ENCODE measurements around the gene SETD6.

The SETD6 gene, protein sequence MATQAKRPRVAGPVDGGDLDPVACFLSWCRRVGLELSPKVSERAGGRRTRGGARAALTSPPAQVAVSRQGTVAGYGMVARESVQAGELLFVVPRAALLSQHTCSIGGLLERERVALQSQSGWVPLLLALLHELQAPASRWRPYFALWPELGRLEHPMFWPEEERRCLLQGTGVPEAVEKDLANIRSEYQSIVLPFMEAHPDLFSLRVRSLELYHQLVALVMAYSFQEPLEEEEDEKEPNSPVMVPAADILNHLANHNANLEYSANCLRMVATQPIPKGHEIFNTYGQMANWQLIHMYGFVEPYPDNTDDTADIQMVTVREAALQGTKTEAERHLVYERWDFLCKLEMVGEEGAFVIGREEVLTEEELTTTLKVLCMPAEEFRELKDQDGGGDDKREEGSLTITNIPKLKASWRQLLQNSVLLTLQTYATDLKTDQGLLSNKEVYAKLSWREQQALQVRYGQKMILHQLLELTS

GRCh38 chr16:58515125-58515870 is at the start of gene SETD6:
Gene SETD6 (plus strand): TSS chr16:58515517. CDS start chr16:58515538, 21 bp downstream.
- peaks cover 49% of the 10 kb centered on the region for H3K36me3 ChIP-seq (ENCODE audit: insufficient read depth, low read length)
- no peaks in the 10 kb centered on the region for H3K4me1 ChIP-seq (ENCODE audit: insufficient read depth, low read length, poor library complexity, severe bottlenecking)
- no peaks in the 10 kb centered on the region for H3K27me3 ChIP-seq (ENCODE audit: insufficient read depth, low read length, poor library complexity, severe bottlenecking)
- no peaks in the 10 kb centered on the region for H3K9me3 ChIP-seq (ENCODE audit: insufficient read depth, low read depth, low read length)
- no peak within 1 kb of the TSS for H3K4me2 ChIP-seq (ENCODE audit: low read depth, low read length, poor library complexity, severe bottlenecking)
- H2AFZ ChIP-seq (ENCODE audit: low read length) = no peak within 1 kb of the TSS
- H3K9ac ChIP-seq (ENCODE audit: low read depth, low read length, poor library complexity, severe bottlenecking) = no peak within 1 kb of the TSS
- H3K9me2 ChIP-seq (replicated peaks; ENCODE audit: low read depth, low read length) = no peaks in the 10 kb centered on the region
- no peaks in the 10 kb centered on the region for H3K79me2 ChIP-seq (ENCODE audit: insufficient read depth, low read length)
- no peaks in the 10 kb centered on the region for H3F3A ChIP-seq (ENCODE audit: low read depth)
- H3K4me3 ChIP-seq (ENCODE audit: low read length, poor library complexity, severe bottlenecking) = no peak within 1 kb of the TSS
- no peaks in the 10 kb centered on the region for H4K20me1 ChIP-seq (ENCODE audit: insufficient read depth, low read length, poor library complexity, severe bottlenecking)
- TF ChIP-seq CTCF (conservative IDR thresholded peaks at IDR 0.05; ENCODE audit: low read length) (no peak), EZH2phosphoT487 (IDR thresholded peaks at IDR 0.05; ENCODE audit: borderline replicate concordance) (no peak)

DNA sequence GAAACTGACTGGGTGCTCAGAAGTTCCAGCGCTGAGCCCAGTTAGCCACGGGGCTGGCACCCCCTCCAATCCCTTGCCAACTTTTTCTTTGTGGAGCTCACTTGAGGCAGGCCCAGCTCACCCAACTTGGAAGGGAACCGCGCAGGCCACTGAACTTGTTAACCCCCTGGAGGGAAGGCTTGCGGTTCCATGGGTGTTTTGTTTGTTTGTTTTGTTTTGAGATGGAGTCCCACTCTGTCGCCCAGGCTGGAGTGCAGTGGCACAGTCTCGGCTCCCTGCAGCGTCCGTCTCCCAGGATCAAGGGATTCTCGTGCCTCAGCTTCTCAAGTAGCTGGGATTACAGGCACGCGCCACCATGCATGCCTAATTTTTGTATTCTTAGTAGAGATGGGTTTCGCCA is 49.5 kb upstream of the SETD6 start:
- H3K9ac ChIP-seq (ENCODE audit: low read depth, low read length, poor library complexity, severe bottlenecking) = no peak overlapping the region
- H3K4me1 ChIP-seq (ENCODE audit: insufficient read depth, low read length, poor library complexity, severe bottlenecking) = peaks cover under 1% of the 10 kb centered on the region
- H3K36me3 ChIP-seq (ENCODE audit: insufficient read depth, low read length) = no peaks in the 10 kb centered on the region
- H3K9me3 ChIP-seq (ENCODE audit: insufficient read depth, low read depth, low read length) = no peaks in the 10 kb centered on the region
- TF ChIP-seq CTCF (conservative IDR thresholded peaks at IDR 0.05; ENCODE audit: low read length) (no peak), EZH2phosphoT487 (IDR thresholded peaks at IDR 0.05; ENCODE audit: borderline replicate concordance) (no peak)
- no peak overlapping the region for H3K4me2 ChIP-seq (ENCODE audit: low read depth, low read length, poor library complexity, severe bottlenecking)
- no peak overlapping the region for H2AFZ ChIP-seq (ENCODE audit: low read length)
- H3K9me2 ChIP-seq (replicated peaks; ENCODE audit: low read depth, low read length) = no peaks in the 10 kb centered on the region
- no peak overlapping the region for H3K4me3 ChIP-seq (ENCODE audit: low read length, poor library complexity, severe bottlenecking)
- no peaks in the 10 kb centered on the region for H3F3A ChIP-seq (ENCODE audit: low read depth)
- H3K27me3 ChIP-seq (ENCODE audit: insufficient read depth, low read length, poor library complexity, severe bottlenecking) = no peaks in the 10 kb centered on the region
- H4K20me1 ChIP-seq (ENCODE audit: insufficient read depth, low read length, poor library complexity, severe bottlenecking) = no peaks in the 10 kb centered on the region
- no peaks in the 10 kb centered on the region for H3K79me2 ChIP-seq (ENCODE audit: insufficient read depth, low read length)

DNA sequence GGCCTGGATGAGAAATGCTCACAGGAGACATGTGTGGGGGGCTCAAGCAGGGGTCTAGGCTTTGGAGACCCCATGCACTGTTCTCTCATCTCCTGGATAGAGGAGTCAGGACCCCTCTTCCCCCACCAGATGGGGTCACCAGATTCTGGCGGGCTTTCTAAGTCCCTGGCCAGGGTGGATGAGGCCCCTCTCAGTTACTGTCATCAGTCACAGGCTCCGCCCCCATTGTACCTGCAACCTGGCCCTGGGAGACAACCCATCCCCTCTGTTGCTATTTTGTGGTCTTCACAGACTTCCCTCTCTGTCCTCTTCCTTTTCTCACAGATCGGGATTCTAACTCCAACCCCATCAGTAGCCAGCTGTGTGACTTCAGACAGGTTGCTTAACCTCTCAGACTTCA is 48.9 kb upstream of the SETD6 start:
- Histone ChIP-seq H3K9me2 (replicated peaks; ENCODE audit: low read depth, low read length) (no peaks in the 10 kb centered on the region), H2AFZ (ENCODE audit: low read length) (no peak overlapping the region), H3K79me2 (ENCODE audit: insufficient read depth, low read length) (no peaks in the 10 kb centered on the region), H3K4me3 (ENCODE audit: low read length, poor library complexity, severe bottlenecking) (no peak overlapping the region), H3K9me3 (ENCODE audit: insufficient read depth, low read depth, low read length) (no peaks in the 10 kb centered on the region), H3K4me1 (ENCODE audit: insufficient read depth, low read length, poor library complexity, severe bottlenecking) (peaks cover 7% of the 10 kb centered on the region), H4K20me1 (ENCODE audit: insufficient read depth, low read length, poor library complexity, severe bottlenecking) (no peaks in the 10 kb centered on the region), H3K4me2 (ENCODE audit: low read depth, low read length, poor library complexity, severe bottlenecking) (no peak overlapping the region), H3F3A (ENCODE audit: low read depth) (no peaks in the 10 kb centered on the region), H3K36me3 (ENCODE audit: insufficient read depth, low read length) (no peaks in the 10 kb centered on the region), H3K9ac (ENCODE audit: low read depth, low read length, poor library complexity, severe bottlenecking) (no peak overlapping the region), H3K27me3 (ENCODE audit: insufficient read depth, low read length, poor library complexity, severe bottlenecking) (no peaks in the 10 kb centered on the region)
- TF ChIP-seq EZH2phosphoT487 (IDR thresholded peaks at IDR 0.05; ENCODE audit: borderline replicate concordance) (no peak), CTCF (conservative IDR thresholded peaks at IDR 0.05; ENCODE audit: low read length) (no peak)

Data from Loucy (cell line).